H9 (cell line): ENCODE results near the gene BRI3. TPM values are rescaled to one million over a fixed set of nuclear protein-coding genes. Genes with fewer than 3 reads are reported as not detected.

Experiments
- DNase-seq: peaks from one replicate; pipeline ENCODE4 v3.0.0-alpha.2; 2017
- H2AFZ ChIP-seq: one replicate; pipeline ENCODE4 v1.6.1; 2013; ENCODE audit warnings: mild to moderate bottlenecking, low read length, control low read depth, moderate library complexity
- H2AK5ac ChIP-seq: 2 replicates; pipeline ENCODE4 v1.6.1; 2013; ENCODE audit warnings: low read length, control low read depth, mixed read lengths; ENCODE audit not compliant: insufficient read length
- H2BK120ac ChIP-seq: one replicate; pipeline ENCODE4 v1.6.1; 2013; ENCODE audit warnings: low read depth, mild to moderate bottlenecking, low read length, control low read depth, inconsistent platforms; ENCODE audit not compliant: poor library complexity, severe bottlenecking
- H2BK12ac ChIP-seq: 2 replicates; pipeline ENCODE4 v1.6.1; 2013; ENCODE audit warnings: low read length, control low read depth, mixed read lengths, low read depth; ENCODE audit not compliant: insufficient read length
- H2BK15ac ChIP-seq: 2 replicates; pipeline ENCODE4 v1.6.1; 2013; ENCODE audit warnings: low read depth, low read length, control low read depth
- H2BK20ac ChIP-seq: one replicate; pipeline ENCODE4 v1.6.1; 2013; ENCODE audit warnings: low read depth, mild to moderate bottlenecking, low read length, control low read depth, inconsistent platforms; ENCODE audit not compliant: poor library complexity, severe bottlenecking
- H2BK5ac ChIP-seq: 2 replicates; pipeline ENCODE4 v1.6.1; 2013; ENCODE audit warnings: low read length, control low read depth, mixed read lengths; ENCODE audit not compliant: insufficient read length
- H3K14ac ChIP-seq: 2 replicates; pipeline ENCODE4 v1.6.1; 2013; ENCODE audit warnings: low read length, control low read depth; ENCODE audit not compliant: insufficient read depth
- H3K18ac ChIP-seq: 2 replicates; pipeline ENCODE4 v1.6.1; 2013; ENCODE audit warnings: low read depth, mild to moderate bottlenecking, mixed read lengths, low read length, control low read depth; ENCODE audit not compliant: insufficient read length
- H3K23ac ChIP-seq: 2 replicates; pipeline ENCODE4 v1.6.1; 2013; ENCODE audit warnings: low read length, control low read depth, mixed read lengths, low read depth; ENCODE audit not compliant: insufficient read length
- H3K23me2 ChIP-seq: 2 replicates; pipeline ENCODE4 v1.6.1; 2013; ENCODE audit warnings: low read depth, mild to moderate bottlenecking, mixed read lengths, low read length, control low read depth; ENCODE audit not compliant: insufficient read length, poor library complexity, severe bottlenecking
- H3K27ac ChIP-seq: 2 replicates; pipeline ENCODE4 v1.5.1; 2013; ENCODE audit warnings: low read length, control low read depth, mixed read lengths, low read depth; ENCODE audit not compliant: insufficient read length
- H3K27me3 ChIP-seq: 2 replicates; pipeline ENCODE4 v1.6.1; 2013; ENCODE audit warnings: low read length, control low read depth, inconsistent platforms; ENCODE audit not compliant: insufficient read depth
- H3K4ac ChIP-seq: 2 replicates; pipeline ENCODE4 v1.6.1; 2013; ENCODE audit warnings: low read depth, mild to moderate bottlenecking, control low read depth, inconsistent platforms, low read length, moderate library complexity
- H3K4me1 ChIP-seq: 2 replicates; pipeline ENCODE4 v1.6.1; 2013; ENCODE audit warnings: low read length, control low read depth, inconsistent platforms; ENCODE audit not compliant: insufficient read depth
- H3K4me2 ChIP-seq: 2 replicates; pipeline ENCODE4 v1.6.1; 2013; ENCODE audit warnings: low read length, control low read depth, mixed read lengths; ENCODE audit not compliant: insufficient read length, insufficient read depth
- H3K56ac ChIP-seq: 2 replicates; pipeline ENCODE4 v1.6.1; 2013; ENCODE audit warnings: low read depth, mild to moderate bottlenecking, mixed read lengths, low read length, control low read depth; ENCODE audit not compliant: insufficient read length
- H3K79me1 ChIP-seq: 2 replicates; pipeline ENCODE4 v1.6.1; 2013; ENCODE audit warnings: low read depth, mild to moderate bottlenecking, moderate library complexity, low read length, control low read depth, inconsistent platforms; ENCODE audit not compliant: insufficient read depth, poor library complexity, severe bottlenecking
- H3K79me2 ChIP-seq: 2 replicates; pipeline ENCODE4 v1.6.1; 2013; ENCODE audit warnings: low read length, control low read depth, inconsistent platforms; ENCODE audit not compliant: insufficient read depth
- H3K9ac ChIP-seq: 2 replicates; pipeline ENCODE4 v1.6.1; 2013; ENCODE audit warnings: low read length, control low read depth, mixed read lengths; ENCODE audit not compliant: insufficient read length; ENCODE audit errors: extremely low read depth
- H3K9me3 ChIP-seq: one replicate; pipeline ENCODE4 v1.6.1; 2013; ENCODE audit warnings: low read depth, low read length, inconsistent platforms; ENCODE audit not compliant: control insufficient read depth
- H3T11ph ChIP-seq: one replicate; pipeline ENCODE4 v1.6.1; 2013; ENCODE audit warnings: mild to moderate bottlenecking, low read length, control low read depth, inconsistent platforms
- H4K20me1 ChIP-seq: one replicate; pipeline ENCODE4 v1.6.1; 2013; ENCODE audit not compliant: control insufficient read depth, insufficient read length, insufficient read depth
- H4K5ac ChIP-seq: 2 replicates; pipeline ENCODE4 v1.6.1; 2013; ENCODE audit warnings: low read depth, mild to moderate bottlenecking, mixed read lengths, low read length, control low read depth; ENCODE audit not compliant: insufficient read length
- H4K8ac ChIP-seq: replicated peaks from 2 replicates; pipeline ENCODE4 v1.6.1; 2013; ENCODE audit warnings: low read length, control low read depth, mixed read lengths, low read depth; ENCODE audit not compliant: insufficient read length
- H4K91ac ChIP-seq: 2 replicates; pipeline ENCODE4 v1.6.1; 2013; ENCODE audit warnings: low read depth, mild to moderate bottlenecking, moderate library complexity, mixed read lengths, low read length, control low read depth; ENCODE audit not compliant: insufficient read length
- H3K27ac Mint-ChIP-seq, 3 experiments: 2 replicates in 2 of 3; 3 replicates in 1 of 3; pipeline ENCODE4 v1.8.0; 2020 to 2021; ENCODE audit warnings: mixed read lengths in 3 of 3, mild to moderate bottlenecking in 1 of 3, moderate library complexity in 1 of 3
- H3K27me3 Mint-ChIP-seq: 2 replicates; pipeline ENCODE4 v1.8.0; 2021; ENCODE audit warnings: low read depth, mild to moderate bottlenecking, moderate library complexity, mixed read lengths
- H3K36me3 Mint-ChIP-seq, 3 experiments: 2 replicates in 2 of 3; 3 replicates in 1 of 3; pipeline ENCODE4 v1.8.0; 2020 to 2021; ENCODE audit warnings: low read depth in 3 of 3, mixed read lengths in 3 of 3; ENCODE audit not compliant: insufficient read depth in 1 of 3
- H3K4me1 Mint-ChIP-seq, 2 experiments: 2 replicates each; pipeline ENCODE4 v1.8.0; 2020; ENCODE audit warnings: mixed read lengths in 2 of 2
- H3K4me3 Mint-ChIP-seq, 2 experiments: 2 replicates in 1 of 2; 3 replicates in 1 of 2; pipeline ENCODE4 v1.8.0; 2020 to 2021; ENCODE audit warnings: mild to moderate bottlenecking in 2 of 2, mixed read lengths in 2 of 2, moderate library complexity in 1 of 2
- H3K9me3 Mint-ChIP-seq, 2 experiments: 2 replicates in 1 of 2; 3 replicates in 1 of 2; pipeline ENCODE4 v1.8.0; 2020; ENCODE audit warnings: mild to moderate bottlenecking in 2 of 2, mixed read lengths in 2 of 2, moderate library complexity in 1 of 2
- CTCF ChIP-seq: fragments of 200-600 bp; sonication (generic); conservative IDR thresholded peaks from 3 replicates; pipeline ENCODE4 v1.8.0; 2021; ENCODE audit warnings: antibody characterized with exemption, mild to moderate bottlenecking
- WGBS: extraction: QIAGEN DNeasy Blood & Tissue Kit; methylation state at CpG from one replicate; pipeline ENCODE4 v1.1.7; 2013; ENCODE audit warnings: missing lambda C conversion rate, low lambda C conversion rate, mixed read lengths; ENCODE audit not compliant: insufficient read length; ENCODE audit errors: extremely low coverage; 5-methylcytosine and 5-hydroxymethylcytosine counted together
- total RNA-seq: library from RNA; stranded (reverse); gene quantifications from 2 replicates; pipeline ENCODE4 v1.2.1, GENCODE V29; 2021

BRI3 gene
- total RNA-seq, 1 experiment from 2014 or later: 102 TPM

- Histone ChIP-seq H2BK12ac (no peak overlapping the region), H4K20me1 (no peaks in the 10 kb centered on the region), H3K23me2 (no peaks in the 10 kb centered on the region), H3K14ac (no peak overlapping the region), H3T11ph (no peak overlapping the region), H2AFZ (no peak overlapping the region), H3K9me3 (no peaks in the 10 kb centered on the region), H3K27me3 (no peaks in the 10 kb centered on the region), H2BK15ac (no peak overlapping the region), H3K4ac (no peak overlapping the region), H3K23ac (no peak overlapping the region), H4K5ac (no peak overlapping the region), H4K8ac (no peak overlapping the region), H2BK5ac (no peak overlapping the region), H3K56ac (no peak overlapping the region), H3K79me1 (no peaks in the 10 kb centered on the region), H4K91ac (no peak overlapping the region), H3K4me1 (no peaks in the 10 kb centered on the region), H3K79me2 (no peaks in the 10 kb centered on the region), H3K4me2 (no peak overlapping the region), H3K27ac (no peak overlapping the region), H3K18ac (no peak overlapping the region), H2BK20ac (no peak overlapping the region), H2AK5ac (no peak overlapping the region), H3K9ac (no peak overlapping the region), H2BK120ac (no peak overlapping the region)
- Mint-ChIP-seq H3K27ac (no peak overlapping the region), H3K4me3 (no peak overlapping the region), H3K9me3 (no peaks in the 10 kb centered on the region), H3K4me1 (peaks cover under 1% of the 10 kb centered on the region in 2 experiments; a peak in 2 of 4 replicates), H3K27me3 (no peaks in the 10 kb centered on the region), H3K36me3 (peaks cover 25 to 73% (median 70%) of the 10 kb centered on the region in 3 experiments)
- DNase-seq: no peak
- no peak for TF ChIP-seq CTCF
- no CpG with 5 or more reads among the region's 8 CpGs for WGBS
Observed at GRCh38 chr7:98309566-98309965, 28.1 kb downstream of the BRI3 start.
